COLO668 (cell line): Measurements from ENCODE around the gene ANKRD24.
"Not testable (repeated sequence)": the region's sequence is repeated elsewhere in the genome, so short reads cannot be mapped to it uniquely, and the experiment has no call there.

Source experiments
- DNase-seq: peaks from one replicate; lab custom pipeline; 2025; ENCODE audit not compliant: unreplicated experiment; lab: John Stamatoyannopoulos, UW

ANKRD24 gene

DNA sequence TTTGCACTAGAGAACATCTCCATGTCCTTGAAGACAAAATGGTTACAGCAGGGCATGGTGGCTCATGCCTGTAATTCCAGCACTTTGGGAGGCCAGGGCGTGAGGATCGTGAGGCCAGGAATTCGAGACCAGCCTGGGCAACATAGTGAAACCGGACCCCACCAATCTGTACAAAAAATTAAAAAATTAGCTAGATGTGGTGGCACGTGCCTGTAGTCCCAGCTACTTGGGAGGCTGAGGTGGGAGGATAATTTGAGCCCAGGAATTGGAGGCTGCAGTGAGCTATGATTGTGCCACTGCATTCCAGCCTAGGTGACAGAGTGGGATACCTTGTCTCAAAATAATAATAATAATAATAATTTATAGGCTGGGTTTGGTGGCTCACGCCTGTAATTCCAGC is 47.7 kb downstream of the ANKRD24 start:
- not testable (repeated sequence) for DNase-seq

DNA sequence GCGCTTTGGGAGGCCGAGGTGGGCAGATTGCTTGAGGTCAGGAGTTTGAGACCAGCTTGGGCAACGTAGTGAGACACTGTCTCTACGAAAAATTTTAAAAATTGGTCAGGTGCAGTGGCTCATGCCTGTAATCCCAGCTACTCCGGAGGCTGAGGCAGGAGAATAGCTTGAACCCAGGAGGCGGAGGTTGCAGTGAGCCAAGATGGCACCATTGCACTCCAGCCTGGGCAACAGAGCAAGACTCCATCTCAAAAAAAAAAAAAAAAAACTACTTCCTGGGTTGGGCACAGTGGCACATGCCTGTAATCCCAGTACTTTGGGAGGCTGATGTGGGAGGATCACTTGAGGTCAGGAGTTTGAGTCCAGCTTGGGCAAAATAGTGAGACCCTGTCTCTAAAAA is 49.0 kb downstream of the ANKRD24 start:
- not testable (repeated sequence) for DNase-seq

DNA sequence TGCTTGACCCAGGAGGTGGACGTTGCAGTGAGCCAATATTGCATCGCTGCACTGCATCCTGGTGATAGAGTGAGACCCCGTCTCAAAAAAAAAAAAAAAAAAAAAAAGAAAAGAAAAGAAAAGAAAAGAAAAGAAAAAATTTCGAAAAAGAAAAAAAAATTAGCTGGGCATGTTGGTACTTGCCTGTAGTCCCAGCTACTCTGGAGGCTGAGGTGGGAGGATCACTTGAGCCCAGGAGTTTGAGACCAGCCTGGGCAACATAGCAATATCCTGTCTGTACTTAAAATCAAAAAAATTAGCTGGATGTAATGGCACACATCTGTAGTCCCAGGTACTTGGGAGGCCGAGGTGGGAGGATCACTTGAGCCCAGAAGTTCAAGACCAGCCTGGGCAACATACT is 49.6 kb downstream of the ANKRD24 start:
- not testable (repeated sequence) for DNase-seq

DNA sequence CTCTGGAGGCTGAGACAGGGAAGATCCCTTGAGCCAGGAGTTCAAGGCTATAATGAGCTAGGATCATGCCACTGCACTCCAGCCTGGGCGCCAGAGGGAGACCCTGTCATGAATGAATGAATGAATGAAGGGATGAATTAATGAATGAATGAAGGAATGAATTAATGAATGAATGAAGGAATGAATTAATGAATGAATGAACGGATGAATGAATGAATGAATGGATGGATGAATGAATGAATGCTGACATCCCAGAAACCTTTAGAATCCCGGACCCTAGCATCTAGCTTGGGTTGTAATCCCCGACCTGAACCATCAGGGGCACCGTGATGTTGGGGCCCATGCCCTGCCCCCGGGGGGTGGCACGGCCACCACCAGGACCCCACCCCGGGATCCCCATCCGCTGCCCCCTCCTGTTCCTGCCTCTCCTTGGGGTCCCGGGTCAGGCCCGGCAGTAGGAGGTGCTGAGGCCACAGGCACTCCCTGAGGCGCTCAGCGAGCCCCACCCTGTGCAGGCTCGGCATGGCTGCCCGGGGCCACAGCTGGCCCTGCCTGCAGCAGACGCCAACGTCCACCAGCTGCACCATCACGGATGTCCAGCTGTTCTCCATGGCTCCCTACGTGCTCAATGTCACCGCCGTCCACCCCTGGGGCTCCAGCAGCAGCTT is 50.3 kb downstream of the ANKRD24 start:
- peak; percentile 21 for DNase-seq

DNA sequence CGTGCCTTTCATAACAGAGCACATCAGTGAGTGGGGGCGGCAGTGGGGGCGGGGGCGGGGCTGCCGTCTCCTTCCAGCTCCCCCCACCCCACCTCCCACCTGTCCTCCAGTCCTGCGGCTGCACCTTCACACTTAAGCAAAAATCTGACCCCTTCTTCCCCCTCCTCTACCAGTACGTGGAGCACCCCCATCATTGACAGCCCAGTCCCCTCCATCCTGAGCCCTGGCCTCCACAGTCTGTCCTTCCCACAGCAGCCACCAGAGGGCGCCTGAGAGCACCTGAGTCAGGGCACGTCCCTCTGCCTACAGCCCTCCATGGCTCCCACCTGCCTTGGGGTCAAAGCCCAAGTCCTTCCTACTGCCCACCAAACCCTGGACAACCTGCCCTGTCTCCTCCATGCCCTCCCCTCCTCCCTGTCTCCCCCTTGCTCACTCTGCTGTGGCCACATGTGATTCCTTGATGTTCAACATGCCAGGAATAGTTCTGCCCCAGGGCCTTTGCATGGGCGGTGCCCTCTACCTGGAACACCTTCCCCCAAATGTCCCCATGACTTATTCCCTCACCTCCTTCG is 50.9 kb downstream of the ANKRD24 start:
- peak; percentile 41 for DNase-seq

DNA sequence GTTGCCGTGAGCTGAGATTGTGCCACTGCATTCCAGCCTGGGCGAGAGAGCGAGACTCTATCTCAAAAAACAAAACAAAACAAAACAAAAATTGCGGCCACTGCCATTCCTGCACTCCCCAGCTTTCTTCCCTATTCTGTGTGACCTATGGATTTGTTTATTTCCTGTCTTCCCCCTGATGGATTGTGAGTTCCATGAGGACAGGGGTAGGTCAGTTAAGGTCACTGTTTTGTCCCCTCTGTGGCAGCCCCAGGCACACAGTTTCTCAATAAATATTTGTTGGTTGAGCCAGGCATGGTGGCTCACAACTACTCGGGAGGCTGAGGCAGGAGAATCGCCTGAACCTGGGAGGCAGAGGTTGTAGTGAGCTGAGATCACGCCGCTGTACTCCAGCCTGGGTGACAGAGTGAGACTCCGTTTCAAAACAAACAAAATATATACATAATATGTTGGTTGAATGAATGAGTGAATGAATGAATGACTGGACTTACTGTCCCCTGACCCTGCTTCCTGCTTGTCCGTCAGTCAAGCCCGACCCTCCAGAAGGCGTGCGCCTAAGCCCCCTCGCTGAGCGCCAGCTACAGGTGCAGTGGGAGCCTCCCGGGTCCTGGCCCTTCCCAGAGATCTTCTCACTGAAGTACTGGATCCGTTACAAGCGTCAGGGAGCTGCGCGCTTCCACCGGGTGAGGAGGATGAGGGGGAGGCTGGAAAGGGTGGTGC is 51.8 kb downstream of the ANKRD24 start:
- no peak for DNase-seq

DNA sequence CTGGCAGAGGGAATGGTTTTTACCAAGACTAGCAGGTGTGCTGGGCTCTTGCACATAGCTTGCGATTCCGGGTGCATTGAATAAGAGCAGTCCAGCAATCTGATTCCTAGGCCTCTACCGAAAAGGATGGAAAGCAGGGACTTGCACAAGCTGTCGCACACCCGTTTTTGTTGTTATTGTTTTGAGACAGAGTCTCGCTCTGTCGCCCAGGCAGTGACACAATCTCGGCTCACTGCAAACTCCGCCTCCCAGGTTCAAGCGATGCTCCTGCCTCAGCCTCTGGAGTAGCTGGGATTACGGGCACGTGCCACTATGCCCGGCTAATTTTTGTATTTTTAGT is 52.3 kb downstream of the ANKRD24 start:
- DNase-seq = no peak

DNA sequence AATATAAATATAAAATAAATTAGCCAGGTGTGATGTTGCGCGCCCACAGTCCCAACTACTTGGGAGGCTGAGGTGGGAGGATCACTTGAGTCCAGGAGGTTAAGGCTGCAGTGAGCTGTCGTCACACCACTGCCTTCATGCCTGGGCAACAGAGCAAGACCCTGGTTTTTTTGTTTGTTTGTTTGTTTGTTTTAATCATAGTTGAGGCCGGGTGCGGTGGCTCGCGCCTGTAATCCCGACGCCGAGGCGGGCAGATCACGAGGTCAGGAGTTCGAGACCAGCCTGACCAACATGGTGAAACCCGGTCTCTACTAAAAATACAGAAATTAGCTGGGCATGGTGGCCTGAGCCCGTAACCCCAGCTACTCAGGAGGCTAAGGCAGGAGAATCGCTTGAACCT is 55.0 kb downstream of the ANKRD24 start:
- DNase-seq = not testable (repeated sequence)

DNA sequence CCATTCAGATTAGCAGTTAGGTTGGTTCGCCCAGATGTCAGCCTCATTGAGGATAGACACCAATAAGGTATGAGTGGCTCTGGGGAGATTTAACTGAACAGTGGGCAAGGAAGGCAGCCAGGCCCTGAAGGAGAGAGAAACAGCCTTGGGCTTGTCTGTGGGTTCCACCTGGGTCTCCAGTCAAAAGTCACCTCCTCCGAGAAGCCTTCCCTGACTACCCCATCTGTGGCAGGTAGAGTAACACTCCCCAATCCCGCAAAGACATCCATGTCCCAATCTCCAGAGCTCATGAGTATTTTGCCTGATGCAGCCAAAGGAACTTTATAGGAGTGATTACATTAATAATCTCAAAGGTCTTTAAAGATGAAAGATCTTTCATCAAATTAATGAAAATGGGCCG is 56.3 kb downstream of the ANKRD24 start:
- no peak for DNase-seq

DNA sequence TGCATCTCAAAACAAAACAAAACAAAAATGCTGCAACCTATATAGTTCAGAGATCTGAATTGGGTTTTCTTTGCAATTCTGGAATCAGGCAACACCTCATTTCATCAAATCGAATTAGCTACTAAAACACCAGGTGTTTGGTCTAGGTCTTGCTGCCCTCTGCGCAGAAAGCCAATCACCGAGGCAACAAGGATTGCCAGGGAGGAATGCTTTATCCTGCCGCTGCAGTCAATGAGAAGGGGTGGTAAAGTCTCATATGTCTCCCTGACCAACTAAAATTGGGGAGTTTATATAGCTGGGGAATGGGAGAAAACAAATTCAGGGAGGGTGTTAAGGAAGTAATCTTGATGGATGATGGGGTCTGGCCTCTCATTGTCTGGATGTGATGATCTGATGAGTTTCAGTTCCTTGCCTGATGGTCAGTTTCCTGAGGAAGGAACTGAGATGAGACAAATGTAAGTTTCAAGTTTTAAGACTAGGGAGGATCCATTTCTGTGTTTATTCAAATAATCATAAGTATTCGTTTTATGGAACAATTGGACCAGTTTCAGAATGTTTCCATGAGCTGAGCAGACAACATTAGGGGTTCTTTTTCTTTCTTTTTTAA is 59.4 kb downstream of the ANKRD24 start:
- DNase-seq = no peak

DNA sequence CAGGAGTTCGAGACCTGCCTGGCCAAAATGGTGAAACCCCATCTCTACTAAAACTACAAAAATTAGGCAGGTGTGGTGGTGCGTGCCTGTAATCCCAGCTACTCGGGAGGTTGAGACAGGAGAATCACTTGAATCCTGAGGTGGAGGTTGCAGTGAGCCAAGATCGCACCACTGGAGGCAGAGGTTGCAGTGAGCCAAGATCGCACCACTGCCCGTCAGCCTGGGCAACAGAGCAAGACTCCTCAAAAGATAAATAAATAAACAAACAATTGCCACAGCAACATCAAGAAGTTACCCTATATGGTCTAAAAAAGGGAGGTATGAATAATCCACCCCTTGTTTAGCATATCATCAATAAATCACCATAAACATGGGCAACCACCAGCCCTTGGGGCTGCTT is 63.4 kb downstream of the ANKRD24 start:
- DNase-seq = not testable (repeated sequence)

DNA sequence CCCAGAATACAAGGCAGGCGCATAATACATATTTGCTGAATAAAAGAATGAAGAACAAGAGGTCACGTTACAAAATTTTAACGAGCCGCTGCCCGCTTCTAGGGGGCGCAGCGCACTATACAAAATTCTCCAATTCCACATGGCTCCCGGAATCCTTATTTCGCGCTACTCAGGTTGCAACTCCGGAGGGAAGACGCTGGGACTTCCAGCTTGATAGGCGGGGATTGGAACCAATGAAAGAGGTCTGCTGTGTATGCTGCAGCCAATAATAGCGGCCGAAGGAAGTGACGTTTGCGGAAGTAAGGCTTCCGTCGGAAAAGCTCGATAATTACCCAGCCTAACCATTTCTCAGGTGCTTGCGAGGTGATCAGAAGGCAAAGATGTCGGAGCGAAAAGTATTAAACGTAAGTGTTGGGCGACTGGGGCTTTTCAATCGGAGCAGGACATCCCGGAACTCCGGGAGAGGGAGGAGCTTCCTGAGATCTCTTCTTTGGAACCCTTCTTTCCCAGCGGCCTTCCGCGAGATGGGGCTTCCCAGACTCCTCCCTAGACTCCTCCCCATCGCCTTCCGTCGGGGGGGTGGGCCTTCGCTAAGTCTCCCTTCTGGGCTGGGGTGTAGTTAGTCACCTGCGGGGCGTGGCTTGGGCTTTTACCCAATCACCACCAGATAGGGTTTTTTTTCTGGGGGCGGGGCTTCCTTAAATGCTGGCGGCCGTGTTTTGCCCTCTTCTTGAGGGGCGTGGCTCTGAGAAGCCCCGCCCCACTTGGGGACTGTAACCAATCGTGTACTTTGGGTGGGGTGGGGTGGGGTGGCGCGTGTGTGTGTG is 64.5 kb downstream of the ANKRD24 start, which contains the start of gene YJU2:
Gene YJU2, plus strand, starts transcription at position 314 of the 827 bp plus-strand sequence. Its CDS starts 67 bp downstream, at position 381.
- peak; percentile 99 for DNase-seq

DNA sequence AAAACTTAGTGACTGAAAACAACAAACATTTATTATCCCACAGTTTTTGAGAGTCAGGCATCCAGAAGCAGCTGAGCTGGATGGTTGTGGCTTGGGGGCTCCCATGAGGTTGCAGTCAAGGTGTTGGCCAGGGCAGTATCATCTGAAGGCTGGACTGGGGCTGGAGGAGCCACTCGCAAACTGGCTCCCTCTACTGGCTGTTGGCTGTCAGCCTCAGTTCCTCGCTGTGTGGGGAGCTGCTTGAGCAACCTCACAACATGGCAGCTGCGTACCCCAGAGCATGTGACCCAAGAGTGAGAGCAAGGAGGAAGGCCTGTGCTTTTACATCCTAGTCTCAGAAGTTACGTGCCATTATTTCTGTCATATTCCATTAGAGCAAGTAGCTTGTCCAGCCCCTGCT is 74.1 kb downstream of the ANKRD24 start:
- no peak for DNase-seq

DNA sequence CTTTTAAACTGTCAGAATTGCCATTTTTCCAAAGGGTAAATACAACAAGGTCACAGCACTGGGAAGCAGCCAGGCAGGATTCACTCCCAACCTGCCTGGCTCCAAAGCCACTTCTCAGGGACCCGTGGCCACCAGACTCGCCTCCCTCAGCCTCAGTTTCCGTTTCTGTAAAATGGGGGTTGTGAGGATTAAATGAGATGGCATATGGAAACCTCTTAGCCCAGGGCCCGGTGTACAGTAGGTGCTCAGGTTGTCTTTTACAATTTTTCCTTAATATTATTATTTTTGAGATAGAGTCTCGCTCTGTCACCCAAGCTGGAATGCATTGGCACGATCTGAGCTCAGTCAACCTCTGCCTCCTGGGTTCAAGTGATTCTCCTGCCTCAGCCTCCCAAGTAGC is 74.5 kb downstream of the ANKRD24 start:
- no peak for DNase-seq

DNA sequence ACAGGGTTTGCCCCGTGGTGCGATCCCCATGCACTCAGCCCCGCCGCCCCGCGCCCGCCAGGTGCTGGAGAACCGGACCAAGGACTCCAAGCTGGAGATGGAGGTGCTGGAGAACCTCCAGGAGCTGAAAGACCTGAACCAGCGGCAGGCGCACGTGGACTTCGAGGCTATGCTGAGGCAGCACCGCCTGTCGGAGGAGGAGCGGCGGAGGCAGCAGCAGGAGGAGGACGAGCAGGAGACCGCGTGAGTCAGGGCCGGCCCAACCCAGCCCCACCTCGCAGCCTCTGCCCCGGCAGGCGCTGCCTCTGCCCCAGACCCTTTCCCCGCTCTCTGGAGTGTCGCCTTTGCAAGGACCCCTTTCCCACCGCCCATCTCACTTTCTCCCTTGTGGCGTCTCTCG is 75.7 kb downstream of the ANKRD24 start:
- no peak for DNase-seq

DNA sequence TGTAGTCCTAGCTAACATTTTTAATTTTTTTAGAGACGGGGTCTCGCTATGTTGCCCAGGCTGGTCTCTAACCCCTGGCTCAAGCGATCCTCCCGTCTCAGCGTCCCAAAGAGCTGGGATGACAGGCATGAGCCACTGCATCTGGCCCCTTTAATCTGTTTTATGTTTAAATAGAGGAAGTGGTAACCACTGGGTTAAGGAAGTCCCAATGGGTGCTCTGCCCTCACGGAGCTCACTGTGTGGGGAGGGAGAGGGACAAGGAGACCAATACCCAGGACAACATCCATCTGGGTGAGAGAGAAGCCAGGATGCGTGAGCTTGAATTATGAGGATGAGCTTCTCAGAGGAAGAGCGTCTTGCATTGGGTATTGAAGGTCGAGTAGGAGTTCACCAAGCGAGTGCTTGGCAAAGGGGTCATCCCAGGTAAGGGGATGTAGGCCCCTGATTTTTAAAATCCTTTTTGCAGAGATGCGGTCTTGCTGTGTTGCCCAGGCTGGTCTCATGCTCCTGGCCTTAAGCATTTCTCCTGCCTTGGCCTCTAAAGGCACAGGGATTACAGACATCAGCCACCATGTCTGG is 78.2 kb downstream of the ANKRD24 start:
- DNase-seq = no peak

DNA sequence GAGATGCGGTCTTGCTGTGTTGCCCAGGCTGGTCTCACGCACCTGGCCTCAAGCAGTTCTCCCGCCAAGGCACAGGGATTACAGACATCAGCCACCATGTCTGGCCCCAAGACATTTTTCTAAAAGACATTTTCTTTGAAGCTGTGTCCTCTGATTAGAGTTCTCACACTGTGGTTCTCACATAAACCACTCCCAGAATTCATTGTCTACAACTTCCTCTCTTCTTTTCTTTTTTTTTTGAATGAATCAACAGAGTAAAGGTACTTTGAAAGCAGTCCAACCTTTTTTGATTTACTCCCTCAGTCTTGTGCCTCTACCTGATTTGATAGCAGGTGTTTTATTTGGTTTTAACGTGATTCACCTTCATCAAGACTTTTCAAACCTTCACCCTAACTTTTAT is 82.3 kb downstream of the ANKRD24 start:
- no peak for DNase-seq

DNA sequence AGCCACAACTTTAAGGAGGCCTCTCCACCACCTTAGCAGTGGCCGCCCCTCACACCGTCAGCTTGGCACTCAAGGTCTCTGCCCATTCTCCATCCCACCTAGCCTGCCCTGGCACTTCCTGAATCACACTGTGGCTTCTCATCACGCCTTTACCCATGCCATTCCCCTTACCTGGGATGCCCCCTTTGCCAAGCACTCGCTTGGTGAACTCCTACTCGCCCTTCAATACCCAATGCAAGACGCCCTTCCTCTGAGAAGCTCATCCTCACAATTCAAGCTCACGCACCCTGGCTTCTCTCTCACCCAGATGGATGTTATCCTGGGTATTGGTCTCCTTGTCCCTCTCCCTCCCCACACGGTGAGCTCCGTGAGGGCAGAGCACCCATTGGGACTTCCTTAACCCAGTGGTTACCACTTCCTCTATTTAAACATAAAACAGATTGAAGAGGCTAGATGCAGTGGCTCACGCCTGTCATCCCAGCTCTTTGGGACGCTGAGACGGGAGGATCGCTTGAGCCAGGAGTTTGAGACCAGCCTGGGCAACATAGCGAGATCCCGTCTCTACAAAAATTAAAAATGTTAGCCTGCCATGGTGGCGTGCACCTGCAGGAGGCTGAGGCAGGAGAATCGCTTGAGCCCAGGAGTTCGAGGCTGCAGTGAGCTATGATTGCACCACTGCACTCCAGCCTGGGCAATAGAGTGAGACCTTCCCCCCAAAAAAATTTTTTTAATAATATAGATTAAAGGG is 83.9 kb downstream of the ANKRD24 start:
- DNase-seq = no peak

DNA sequence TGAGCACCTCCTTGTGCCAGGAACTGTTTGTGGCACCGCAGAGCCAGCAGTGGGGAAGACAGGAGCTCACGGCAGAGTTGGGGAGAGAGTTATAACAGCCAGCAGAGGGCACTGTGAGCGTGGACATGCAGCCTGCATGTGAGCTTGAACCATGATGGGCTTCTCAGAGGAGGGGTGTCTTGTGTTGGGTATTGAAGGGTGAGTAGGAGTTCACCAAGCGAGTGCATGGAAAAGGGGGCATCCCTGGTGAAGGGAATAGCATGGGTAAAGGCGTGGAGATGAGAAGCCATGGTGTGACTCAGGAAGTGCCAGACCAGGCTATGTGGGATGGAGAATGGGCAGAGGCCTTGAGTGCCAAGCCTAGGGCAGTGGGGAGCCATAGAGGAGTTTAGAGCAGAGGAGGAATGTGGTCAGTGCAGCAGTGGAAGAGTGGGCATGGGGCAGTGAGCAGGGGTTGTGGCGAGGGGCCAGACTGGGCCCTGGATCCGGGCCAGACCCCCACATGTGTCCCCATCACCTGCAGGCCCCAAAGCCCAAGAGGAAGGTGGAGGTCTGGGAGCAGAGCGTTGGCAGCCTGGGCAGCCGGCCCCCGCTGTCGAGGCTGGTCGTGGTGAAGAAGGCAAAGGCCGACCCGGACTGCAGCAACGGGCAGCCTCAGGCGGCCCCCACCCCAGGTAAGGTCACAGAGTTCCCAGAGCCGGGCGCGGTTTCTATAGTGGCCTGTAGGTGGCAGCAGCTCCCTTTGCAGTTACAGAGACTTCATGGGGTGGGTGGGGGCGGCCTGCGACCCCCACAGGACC is 84.8 kb downstream of the ANKRD24 start:
- peak; percentile 47 for DNase-seq
